T-helper 22 cell (primary cell): ENCODE results near the gene SPTBN1.

Source experiments
- DNase-seq: peaks from one replicate; pipeline ENCODE4 v3.0.0-alpha.2; 2020; ENCODE audit warnings: low read depth

The SPTBN1 gene

DNA sequence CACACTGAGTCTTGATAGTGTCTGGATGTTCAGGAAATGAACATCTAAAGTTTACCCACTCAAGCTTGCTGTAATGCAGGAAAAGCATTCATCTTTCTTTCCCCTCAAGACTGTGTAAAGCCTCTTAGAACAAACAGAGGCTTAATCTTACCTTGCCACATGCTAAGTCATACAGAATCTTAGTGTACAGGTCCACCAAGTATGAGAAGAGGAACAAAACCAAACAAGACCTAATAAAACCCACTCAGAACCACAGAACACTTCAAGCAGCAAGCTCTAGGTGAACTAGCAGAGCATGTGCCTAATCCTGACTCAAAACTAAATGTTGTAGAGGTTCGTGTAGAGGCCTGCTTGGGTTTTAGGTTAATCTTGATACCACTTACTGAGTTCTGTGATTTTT, 97.6 kb downstream of the SPTBN1 start:
- DNase-seq = no peak

GRCh38 chr2:54555318-54555837, 99.3 kb downstream of the SPTBN1 start:
- no peak for DNase-seq

GRCh38 chr2:54556621-54557121, 100.5 kb downstream of the SPTBN1 start:
- no peak for DNase-seq

- DNase-seq = no peak
Observed at GRCh38 chr2:54557211-54557600, 101.1 kb downstream of the SPTBN1 start.

GRCh38 chr2:54557601-54558187, 101.6 kb downstream of the SPTBN1 start:
- peak; percentile 50 for DNase-seq

DNA sequence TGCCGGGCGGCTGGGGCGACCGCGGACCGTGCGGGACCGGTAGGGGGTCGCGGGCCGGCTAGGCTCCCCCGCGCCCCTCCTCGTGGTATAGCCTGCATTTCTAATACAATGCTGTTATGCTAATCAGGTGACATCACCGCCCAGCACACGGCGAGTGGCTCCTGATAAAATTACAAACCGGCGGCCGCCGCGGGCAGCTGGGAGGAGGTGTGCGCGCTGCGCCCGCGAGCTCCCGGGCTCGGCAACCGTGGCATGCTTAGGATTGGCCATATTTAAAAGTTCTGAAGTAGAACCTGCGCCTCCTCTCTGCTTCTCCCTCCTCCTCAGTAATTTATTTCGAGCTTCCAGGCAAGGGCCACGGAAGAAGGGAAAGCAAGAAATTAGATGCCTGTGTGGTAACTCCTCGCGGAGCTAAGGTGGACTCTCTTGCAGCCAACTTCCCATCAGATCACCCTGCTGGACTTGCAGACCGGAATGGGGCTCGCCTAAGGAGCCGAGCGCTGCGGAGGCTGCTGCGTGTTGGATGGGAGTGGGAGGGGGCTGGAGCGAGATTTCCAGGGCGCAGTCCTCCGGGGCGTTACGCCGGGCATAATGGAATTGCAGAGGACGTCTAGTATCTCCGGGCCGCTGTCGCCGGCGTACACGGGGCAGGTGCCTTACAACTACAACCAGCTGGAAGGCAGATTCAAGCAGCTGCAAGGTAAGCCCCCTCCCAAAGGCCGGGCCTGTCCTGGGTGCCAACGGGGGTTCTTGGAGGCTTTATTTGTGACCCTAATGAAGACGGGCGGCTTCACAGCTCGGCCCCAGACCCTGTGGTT, 102.3 kb downstream of the SPTBN1 start:
- DNase-seq = peak; percentile 57

DNA sequence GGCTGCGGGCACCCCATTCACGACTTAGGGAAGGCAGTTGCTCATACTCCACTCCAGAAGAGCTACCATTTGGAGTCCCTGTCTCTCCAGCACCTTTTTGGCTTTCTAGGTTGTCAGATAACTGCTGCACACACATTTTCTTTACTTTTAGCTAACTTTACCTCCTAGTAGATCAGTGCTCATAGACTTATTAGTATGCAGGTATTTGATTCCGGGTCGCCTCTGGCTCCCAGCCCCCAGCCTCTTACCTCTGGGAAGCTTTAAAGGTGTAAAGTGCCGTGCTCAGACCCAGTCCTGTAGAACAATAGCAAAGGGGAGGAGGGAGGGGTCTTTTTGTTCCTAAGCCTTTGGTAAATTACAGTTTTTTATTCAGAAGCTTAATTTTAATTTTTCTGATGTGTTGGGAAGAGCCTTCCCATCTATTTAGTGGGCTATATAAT, 102.9 kb downstream of the SPTBN1 start:
- no peak for DNase-seq

DNA sequence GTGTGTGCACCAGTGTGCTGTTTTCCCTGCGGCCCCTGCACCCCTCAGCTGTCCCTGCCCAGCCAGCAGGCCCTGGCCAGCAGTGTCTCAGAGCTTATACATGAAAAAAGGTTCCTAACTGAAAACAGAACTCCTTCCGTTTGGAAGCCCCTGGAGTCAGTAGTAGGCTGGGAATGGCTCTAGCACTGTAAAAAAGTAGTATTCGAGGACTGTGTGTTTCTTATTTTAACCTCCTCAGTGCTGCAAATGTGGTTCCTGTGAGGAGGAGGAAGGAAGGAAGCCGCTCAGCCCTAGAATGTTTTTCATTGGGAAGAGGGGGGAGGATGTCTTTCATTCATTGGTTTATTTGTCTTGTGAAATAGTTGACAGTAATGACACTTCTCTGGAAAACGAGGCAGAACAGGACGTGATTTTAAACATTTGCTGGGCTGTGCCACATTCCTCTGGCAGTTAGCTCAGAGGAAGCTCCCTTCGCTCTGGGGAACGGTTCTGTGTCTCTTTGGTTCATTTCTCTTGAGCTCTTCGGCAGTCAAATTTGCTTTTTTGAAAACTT, 103.5 kb downstream of the SPTBN1 start:
- no peak for DNase-seq

- no peak for DNase-seq
Observed at GRCh38 chr2:54560146-54560881, 104.2 kb downstream of the SPTBN1 start.

DNA sequence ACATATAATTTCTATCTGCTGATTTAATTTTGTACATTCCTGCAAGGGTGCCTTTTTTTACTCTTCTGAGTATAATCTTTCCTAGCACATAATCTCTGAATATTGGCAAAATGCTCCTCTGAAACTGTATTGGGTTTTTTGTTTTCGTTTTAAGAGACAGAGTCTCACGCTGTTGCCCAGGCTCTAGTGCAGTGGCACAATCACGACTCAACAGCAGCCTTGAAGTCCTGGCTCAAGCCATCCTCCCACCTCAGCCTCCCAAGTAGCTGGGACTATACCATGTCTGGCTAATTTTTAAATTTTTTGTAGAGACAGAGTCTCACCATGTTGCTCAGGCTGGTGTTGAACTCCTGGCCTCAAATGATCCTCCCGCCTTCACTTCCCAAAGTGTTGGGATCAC, 104.9 kb downstream of the SPTBN1 start:
- DNase-seq = no peak

DNA sequence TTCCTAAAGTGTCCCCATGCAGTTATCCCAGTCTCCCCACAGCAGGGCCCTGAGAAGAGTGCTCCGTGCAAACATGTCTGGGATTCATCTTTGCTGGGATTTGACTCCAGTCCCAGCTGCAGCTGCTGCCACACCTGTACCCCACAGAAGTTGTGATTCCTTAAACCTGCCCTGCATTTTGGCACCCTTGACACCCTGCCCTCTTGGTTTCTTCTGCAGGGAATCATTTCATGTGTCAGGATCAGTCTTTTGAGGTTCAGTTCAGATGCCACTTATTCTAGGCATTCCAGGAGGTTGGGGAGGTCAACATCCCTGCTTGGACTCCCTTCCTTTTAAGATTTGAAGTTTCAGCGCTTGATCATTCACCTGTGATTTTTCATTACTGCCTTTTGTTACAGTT, 108.3 kb downstream of the SPTBN1 start:
- no peak for DNase-seq

- no peak for DNase-seq
Observed at GRCh38 chr2:54565551-54565950, 109.4 kb downstream of the SPTBN1 start.

DNA sequence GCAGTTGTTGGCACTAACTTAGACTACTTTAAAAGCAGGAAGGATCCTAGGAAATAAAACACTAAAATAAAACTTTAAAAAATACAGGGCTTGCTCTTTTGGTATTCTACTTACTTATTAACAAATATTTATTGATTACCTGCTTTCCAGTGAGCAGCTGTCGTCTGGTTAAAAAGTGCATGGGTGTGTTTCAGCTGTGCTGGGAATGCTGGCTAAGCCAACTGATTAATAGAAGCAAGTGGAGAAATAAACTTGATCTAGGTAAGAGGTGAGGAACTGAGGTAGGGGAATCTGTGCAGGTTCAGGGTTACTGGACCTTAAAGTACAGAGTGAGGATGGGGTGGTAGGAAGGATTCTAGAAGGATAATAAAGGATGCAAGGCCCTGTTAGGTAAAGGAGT, 110.8 kb downstream of the SPTBN1 start:
- DNase-seq = no peak

DNA sequence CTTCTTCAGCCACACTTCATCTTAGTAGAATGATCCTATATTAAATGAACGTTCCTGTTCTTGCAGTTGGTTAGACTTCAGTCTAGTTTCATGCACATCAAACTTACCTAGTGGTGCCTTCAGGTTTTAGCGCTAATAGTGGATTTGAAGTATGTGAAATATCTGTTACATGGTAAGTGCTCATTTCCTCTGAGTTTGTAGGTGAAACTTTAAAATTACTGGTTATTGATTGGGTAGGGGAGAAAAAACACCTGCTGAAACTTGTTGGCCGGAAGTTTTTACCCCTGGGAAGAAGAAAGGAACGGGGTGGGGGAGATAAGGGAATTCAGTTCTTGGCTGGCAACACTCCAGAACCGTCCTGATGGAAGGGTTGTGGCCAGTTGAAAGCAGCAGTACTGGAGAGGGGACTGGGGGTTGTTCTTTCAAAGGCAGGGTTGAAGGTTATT, 112.8 kb downstream of the SPTBN1 start:
- no peak for DNase-seq

GRCh38 chr2:54569745-54570301, 113.7 kb downstream of the SPTBN1 start:
- DNase-seq = no peak

DNA sequence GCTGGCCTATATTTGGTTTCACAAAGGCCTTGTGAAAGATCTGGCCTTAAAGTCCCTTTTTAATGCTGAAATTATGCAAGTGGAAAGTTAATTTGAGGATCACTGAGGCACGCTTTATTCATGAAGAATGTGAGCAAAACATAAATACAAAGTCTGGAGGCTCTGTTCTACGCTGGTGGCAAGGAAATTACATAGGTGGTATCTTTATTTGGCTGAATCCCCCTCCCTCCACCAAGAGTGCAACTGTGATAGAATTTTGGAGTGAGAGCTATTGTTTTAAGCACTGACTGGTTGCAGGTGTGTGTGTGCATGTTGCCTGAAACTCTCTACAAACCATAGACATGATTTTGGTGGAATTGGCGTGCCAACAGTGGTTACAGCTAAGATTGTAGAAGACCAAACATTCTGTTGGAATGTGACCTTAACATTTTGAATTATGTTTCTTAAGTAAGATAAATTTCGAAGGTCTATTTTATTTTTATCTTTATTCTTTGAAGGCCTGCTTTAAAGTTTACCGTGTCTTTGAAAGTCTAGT, 114.3 kb downstream of the SPTBN1 start:
- DNase-seq = no peak

DNA sequence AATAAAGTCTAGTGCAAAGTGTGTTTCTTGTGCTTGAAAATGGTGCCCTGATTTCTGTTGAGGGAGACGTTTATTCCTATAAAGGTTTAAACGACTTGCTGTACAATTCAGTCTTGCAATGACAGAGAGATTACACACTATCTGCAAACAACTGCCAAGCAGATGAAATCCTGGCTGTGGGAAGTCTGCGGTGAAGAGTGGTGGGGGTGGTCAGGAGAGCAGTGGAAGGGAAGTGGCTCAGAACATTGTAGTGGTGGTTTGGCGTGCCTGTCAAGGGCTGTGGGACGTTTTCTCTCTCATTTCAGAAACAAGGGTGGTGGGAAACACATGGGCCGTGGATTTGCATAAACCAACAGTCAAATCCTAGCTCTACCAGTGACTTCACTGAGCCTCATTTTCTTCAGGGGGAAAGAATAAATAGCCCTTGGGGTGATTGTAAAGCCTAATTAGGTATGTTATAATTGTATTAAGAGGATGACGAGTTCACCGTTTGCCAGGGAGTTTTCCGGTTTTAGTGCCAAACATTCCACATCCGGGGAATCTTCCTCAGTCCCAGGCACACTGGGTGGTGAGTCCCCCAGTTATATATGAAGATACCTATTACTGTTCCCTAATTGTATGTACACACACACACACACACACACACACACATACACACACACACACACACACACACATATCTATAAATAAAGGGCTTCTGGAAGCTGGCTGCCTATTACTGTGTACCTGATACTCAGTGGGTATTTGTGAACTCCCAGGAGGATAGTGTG, 115.0 kb downstream of the SPTBN1 start:
- DNase-seq = peak; percentile 62

GRCh38 chr2:54572262-54572635, 116.1 kb downstream of the SPTBN1 start:
- no peak for DNase-seq

DNA sequence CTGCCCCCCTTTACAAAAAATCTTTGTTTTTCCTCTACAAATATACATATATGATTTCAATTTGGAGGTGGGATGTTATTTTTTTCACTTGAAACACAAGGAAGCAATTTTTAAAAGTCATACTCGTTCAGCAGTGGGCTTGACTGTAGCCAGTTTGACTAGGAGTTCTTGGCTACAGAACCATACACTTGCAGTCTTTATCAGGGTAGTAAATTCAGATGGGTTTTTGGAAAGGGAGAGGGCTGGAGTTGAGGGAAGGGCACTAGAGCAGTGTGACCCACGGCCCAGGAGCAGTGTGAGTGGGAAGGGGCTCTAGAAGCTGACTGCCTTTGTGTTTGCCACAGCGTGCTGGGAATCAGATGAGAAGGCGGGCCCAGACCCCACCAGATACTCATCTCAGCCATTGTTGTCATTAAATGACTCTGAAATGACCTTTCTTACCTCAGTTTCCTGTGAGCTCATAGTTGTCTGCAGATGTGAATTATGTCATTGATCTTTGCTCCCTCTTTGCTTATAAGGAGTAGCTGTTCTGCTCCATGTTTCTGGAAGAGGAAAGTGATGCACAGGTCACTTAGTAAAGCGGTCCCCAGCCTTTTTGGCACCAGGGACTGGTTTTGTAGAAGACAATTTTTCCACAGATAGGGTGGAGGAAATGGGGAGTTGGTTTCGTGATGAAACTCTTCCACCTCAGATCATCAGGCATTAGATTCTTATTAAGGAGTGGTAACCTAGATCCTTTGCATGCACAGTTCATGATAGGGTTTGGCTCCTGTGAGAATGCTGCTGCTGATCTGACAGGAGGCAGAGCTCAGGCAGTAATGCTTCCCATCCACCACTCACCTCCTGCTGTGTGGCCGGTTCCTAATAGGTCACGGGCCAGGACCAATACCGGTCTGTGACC, 116.8 kb downstream of the SPTBN1 start:
- DNase-seq = peak; percentile 53

GRCh38 chr2:54573537-54573919, 117.4 kb downstream of the SPTBN1 start:
- no peak for DNase-seq
